HepG2 (cell line): Measurements from ENCODE around the gene PDIK1L. TPM values are rescaled to one million over a fixed set of nuclear protein-coding genes. Genes with fewer than 3 reads are reported as not detected.

Experiments used
- ATAD3A ChIP-seq: sonication (generic); formaldehyde crosslinking; IDR thresholded peaks from 2 replicates; pipeline ENCODE4 v1.4.0; 2020; ENCODE audit warnings: missing genetic modification reagents
- CCDC6 ChIP-seq: sonication (generic); formaldehyde crosslinking; IDR thresholded peaks from 2 replicates; pipeline ENCODE4 v1.8.1; 2022; ENCODE audit warnings: mild to moderate bottlenecking, missing genetic modification reagents, moderate library complexity
- FOXA3 ChIP-seq: IDR thresholded peaks from 2 replicates; pipeline ENCODE4 v1.6.1; 2016; ENCODE audit warnings: missing genetic modification reagents, missing compliant biosample characterization
- GTF3A ChIP-seq: sonication (generic); formaldehyde crosslinking; conservative IDR thresholded peaks from 2 replicates; pipeline ENCODE4 v1.4.0; 2020; ENCODE audit warnings: mild to moderate bottlenecking, missing genetic modification reagents
- KMT2A ChIP-seq: sonication (generic); formaldehyde crosslinking; IDR thresholded peaks from 2 replicates; pipeline ENCODE4 v1.4.0; 2020; ENCODE audit warnings: missing genetic modification reagents
- MEIS2 ChIP-seq: sonication (generic); formaldehyde crosslinking; IDR thresholded peaks from 2 replicates; pipeline ENCODE4 v1.9.0; 2021; ENCODE audit warnings: mild to moderate bottlenecking, missing genetic modification reagents
- MZF1 ChIP-seq: sonication (generic); formaldehyde crosslinking; IDR thresholded peaks from 2 replicates; pipeline ENCODE4 v1.8.1; 2023; ENCODE audit warnings: mild to moderate bottlenecking, missing genetic modification reagents, borderline replicate concordance
- NFIC ChIP-seq: IDR thresholded peaks from 2 replicates; pipeline ENCODE4 v1.6.1; 2012; ENCODE audit warnings: mild to moderate bottlenecking, low read length, inconsistent platforms
- NRL ChIP-seq: sonication (generic); formaldehyde crosslinking; IDR thresholded peaks from 2 replicates; pipeline ENCODE4 v1.5.0; 2020; ENCODE audit warnings: missing genetic modification reagents, mild to moderate bottlenecking, moderate library complexity, borderline replicate concordance
- RCOR2 ChIP-seq: IDR thresholded peaks from 2 replicates; pipeline ENCODE4 v1.6.1; 2016; ENCODE audit warnings: missing biosample characterization, missing genetic modification reagents
- SCMH1 ChIP-seq: sonication (generic); formaldehyde crosslinking; IDR thresholded peaks from 2 replicates; pipeline ENCODE4 v1.9.0; 2021; ENCODE audit warnings: missing genetic modification reagents, mild to moderate bottlenecking, borderline replicate concordance
- ZFP90 ChIP-seq: sonication (generic); formaldehyde crosslinking; IDR thresholded peaks from 2 replicates; pipeline ENCODE4 v1.8.0; 2022; ENCODE audit warnings: missing genetic modification reagents, mild to moderate bottlenecking, inconsistent platforms, borderline replicate concordance
- ZNF17 ChIP-seq: sonication (generic); formaldehyde crosslinking; IDR thresholded peaks from 2 replicates; pipeline ENCODE4 v1.5.0; 2020; ENCODE audit warnings: mild to moderate bottlenecking, missing genetic modification reagents
- ZNF382 ChIP-seq: sonication (generic); formaldehyde crosslinking; IDR thresholded peaks from 2 replicates; pipeline ENCODE4 v1.5.0; 2020; ENCODE audit warnings: missing genetic modification reagents, mild to moderate bottlenecking, borderline replicate concordance
- ZNF552 ChIP-seq: sonication (generic); formaldehyde crosslinking; IDR thresholded peaks from 2 replicates; pipeline ENCODE4 v1.9.0; 2022; ENCODE audit warnings: missing genetic modification reagents, mild to moderate bottlenecking, borderline replicate concordance
- ZNF556 ChIP-seq: sonication (generic); formaldehyde crosslinking; IDR thresholded peaks from 2 replicates; pipeline ENCODE4 v1.4.0; 2020; ENCODE audit warnings: mild to moderate bottlenecking, missing genetic modification reagents, borderline replicate concordance
- ZNF598 ChIP-seq: sonication (generic); formaldehyde crosslinking; IDR thresholded peaks from 2 replicates; pipeline ENCODE4 v1.5.1; 2020; ENCODE audit warnings: mild to moderate bottlenecking, missing genetic modification reagents, borderline replicate concordance
- ZNF614 ChIP-seq: IDR thresholded peaks from 2 replicates; pipeline ENCODE4 v1.6.1; 2018; ENCODE audit warnings: missing biosample characterization, missing genetic modification reagents, inconsistent platforms, borderline replicate concordance
- ZNF672 ChIP-seq: sonication (generic); formaldehyde crosslinking; IDR thresholded peaks from 2 replicates; pipeline ENCODE4 v1.8.1; 2022; ENCODE audit warnings: missing genetic modification reagents
- ZNF709 ChIP-seq: sonication (generic); formaldehyde crosslinking; IDR thresholded peaks from 2 replicates; pipeline ENCODE4 v1.5.0; 2020; ENCODE audit warnings: mild to moderate bottlenecking, missing genetic modification reagents
- polyA plus RNA-seq, 8 experiments: library from polyadenylated mRNA; depleted of rRNA in 3 of 8; stranded (reverse) in 7 of 8; unstranded in 1 of 8; fragments of >200 nt; fragmentation: Illumina TruSeq in 4 of 8; extraction: Trizol in 4 of 8; gene quantifications; 2 replicates each; pipeline versions ENCODE4 v1.2.1 to v1.2.3, GENCODE V29; 2011 to 2016; ENCODE audit warnings: low read depth in 4 of 8, missing spikeins in 1 of 8, mixed read lengths in 1 of 8; ENCODE audit not compliant: insufficient read depth in 1 of 8
- total RNA-seq, 5 experiments: library from RNA; depleted of rRNA; stranded (reverse); fragments of >200 nt; fragmentation: Illumina TruSeq; extraction: Trizol; gene quantifications; 2 replicates each; pipeline ENCODE4 v1.2.3, GENCODE V29; 2016; ENCODE audit warnings: low read depth in 1 of 5
- TF ChIP-seq, protein P1 (sequence below): sonication (generic); formaldehyde crosslinking; IDR thresholded peaks from 2 replicates; pipeline ENCODE4 v1.5.1; 2020; ENCODE audit warnings: mild to moderate bottlenecking, missing genetic modification reagents, borderline replicate concordance
- TF ChIP-seq, protein P2 (sequence below): sonication (generic); formaldehyde crosslinking; IDR thresholded peaks from 2 replicates; pipeline ENCODE4 v1.5.0; 2020; ENCODE audit warnings: missing genetic modification reagents
- TF ChIP-seq, protein P3 (sequence below): sonication (generic); formaldehyde crosslinking; IDR thresholded peaks from 2 replicates; pipeline ENCODE4 v1.5.0; 2020; ENCODE audit warnings: missing genetic modification reagents, mild to moderate bottlenecking, borderline replicate concordance

Gene PDIK1L
- total and polyA plus RNA-seq, 2 of the 13 experiments (the other 11 are each of a cell fraction or from before 2014, with no cell fraction given): 1.9 to 4.6 TPM

DNA sequence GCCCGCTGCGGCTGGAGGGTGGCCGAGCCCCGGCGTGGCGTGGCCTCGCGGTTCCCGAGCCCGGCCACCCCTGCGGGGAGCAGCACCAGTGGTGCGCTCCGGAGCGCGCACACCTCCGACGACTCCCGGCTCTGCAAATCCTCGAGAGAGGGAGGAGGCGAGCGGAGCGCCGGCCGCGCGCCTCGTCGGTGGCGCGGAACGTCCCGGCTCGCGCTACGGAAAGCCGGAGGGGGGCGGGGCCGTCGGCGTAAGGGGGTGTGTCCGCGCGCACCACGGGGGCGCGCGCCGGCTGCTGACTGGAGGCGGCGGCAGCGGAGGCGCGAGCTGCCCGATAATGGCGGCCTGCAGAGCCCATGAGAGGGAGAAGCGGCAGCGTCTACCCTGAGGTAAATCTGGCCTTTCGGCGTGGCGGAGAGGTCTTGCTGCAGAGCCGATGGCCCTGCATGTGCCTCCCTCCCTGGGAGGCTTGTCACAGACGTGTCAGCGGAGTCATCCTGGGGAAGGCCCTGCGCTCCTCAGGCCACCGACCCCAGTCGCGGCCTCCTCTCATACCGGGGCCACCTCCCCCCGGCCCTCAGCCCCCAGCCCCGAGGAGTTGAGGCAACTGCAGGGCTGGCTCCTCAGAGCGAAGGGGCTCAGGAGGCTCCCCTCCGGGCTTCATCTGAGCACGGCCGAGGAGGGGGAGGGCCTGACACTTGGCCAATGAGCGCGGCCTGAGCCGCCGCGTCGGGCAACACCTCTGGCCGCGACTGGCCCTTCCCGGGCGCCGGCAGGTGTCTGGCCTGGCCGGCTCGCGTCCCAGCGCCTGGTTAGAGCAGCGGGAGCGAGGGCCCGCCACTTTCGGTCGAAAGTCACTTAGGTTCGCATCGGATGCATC lies at the start of gene PDIK1L (continued):
- TF ChIP-seq CCDC6 (no peak), ZFP90 (CRISPR knock-in tag) (no peak), ZNF552 (CRISPR knock-in tag) (no peak), ZNF709 (CRISPR knock-in tag) (peak; percentile 6; the same call in 1 of the 2 replicates), KMT2A (CRISPR knock-in tag) (peak; percentile 48), GTF3A (CRISPR knock-in tag) (0 out of 2 replicates have a peak, but pooled peaks have one; percentile 47), ZNF614 (CRISPR knock-in tag) (no peak), NRL (CRISPR knock-in tag) (peak; percentile 62; the same call in 1 of the 2 replicates), ZNF382 (no peak), SCMH1 (no peak), MZF1 (0 out of 2 replicates have a peak, but pooled peaks have one; percentile 43), ZNF598 (no peak; the same call in 1 of the 2 replicates), ZNF672 (CRISPR knock-in tag) (no peak), RCOR2 (CRISPR knock-in tag) (no peak), ZNF556 (no peak), NFIC (no peak), FOXA3 (CRISPR knock-in tag) (peak; percentile 3; the same call in 1 of the 2 replicates), ATAD3A (CRISPR knock-in tag) (no peak), MEIS2 (CRISPR knock-in tag) (no peak; the same call in none of the 2 replicates), ZNF17 (CRISPR knock-in tag) (no peak)
- TF ChIP-seq, protein P1, sequence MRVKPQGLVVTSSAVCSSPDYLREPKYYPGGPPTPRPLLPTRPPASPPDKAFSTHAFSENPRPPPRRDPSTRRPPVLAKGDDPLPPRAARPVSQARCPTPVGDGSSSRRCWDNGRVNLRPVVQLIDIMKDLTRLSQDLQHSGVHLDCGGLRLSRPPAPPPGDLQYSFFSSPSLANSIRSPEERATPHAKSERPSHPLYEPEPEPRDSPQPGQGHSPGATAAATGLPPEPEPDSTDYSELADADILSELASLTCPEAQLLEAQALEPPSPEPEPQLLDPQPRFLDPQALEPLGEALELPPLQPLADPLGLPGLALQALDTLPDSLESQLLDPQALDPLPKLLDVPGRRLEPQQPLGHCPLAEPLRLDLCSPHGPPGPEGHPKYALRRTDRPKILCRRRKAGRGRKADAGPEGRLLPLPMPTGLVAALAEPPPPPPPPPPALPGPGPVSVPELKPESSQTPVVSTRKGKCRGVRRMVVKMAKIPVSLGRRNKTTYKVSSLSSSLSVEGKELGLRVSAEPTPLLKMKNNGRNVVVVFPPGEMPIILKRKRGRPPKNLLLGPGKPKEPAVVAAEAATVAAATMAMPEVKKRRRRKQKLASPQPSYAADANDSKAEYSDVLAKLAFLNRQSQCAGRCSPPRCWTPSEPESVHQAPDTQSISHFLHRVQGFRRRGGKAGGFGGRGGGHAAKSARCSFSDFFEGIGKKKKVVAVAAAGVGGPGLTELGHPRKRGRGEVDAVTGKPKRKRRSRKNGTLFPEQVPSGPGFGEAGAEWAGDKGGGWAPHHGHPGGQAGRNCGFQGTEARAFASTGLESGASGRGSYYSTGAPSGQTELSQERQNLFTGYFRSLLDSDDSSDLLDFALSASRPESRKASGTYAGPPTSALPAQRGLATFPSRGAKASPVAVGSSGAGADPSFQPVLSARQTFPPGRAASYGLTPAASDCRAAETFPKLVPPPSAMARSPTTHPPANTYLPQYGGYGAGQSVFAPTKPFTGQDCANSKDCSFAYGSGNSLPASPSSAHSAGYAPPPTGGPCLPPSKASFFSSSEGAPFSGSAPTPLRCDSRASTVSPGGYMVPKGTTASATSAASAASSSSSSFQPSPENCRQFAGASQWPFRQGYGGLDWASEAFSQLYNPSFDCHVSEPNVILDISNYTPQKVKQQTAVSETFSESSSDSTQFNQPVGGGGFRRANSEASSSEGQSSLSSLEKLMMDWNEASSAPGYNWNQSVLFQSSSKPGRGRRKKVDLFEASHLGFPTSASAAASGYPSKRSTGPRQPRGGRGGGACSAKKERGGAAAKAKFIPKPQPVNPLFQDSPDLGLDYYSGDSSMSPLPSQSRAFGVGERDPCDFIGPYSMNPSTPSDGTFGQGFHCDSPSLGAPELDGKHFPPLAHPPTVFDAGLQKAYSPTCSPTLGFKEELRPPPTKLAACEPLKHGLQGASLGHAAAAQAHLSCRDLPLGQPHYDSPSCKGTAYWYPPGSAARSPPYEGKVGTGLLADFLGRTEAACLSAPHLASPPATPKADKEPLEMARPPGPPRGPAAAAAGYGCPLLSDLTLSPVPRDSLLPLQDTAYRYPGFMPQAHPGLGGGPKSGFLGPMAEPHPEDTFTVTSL (CRISPR knock-in tag): no peak
- TF ChIP-seq, protein P2, sequence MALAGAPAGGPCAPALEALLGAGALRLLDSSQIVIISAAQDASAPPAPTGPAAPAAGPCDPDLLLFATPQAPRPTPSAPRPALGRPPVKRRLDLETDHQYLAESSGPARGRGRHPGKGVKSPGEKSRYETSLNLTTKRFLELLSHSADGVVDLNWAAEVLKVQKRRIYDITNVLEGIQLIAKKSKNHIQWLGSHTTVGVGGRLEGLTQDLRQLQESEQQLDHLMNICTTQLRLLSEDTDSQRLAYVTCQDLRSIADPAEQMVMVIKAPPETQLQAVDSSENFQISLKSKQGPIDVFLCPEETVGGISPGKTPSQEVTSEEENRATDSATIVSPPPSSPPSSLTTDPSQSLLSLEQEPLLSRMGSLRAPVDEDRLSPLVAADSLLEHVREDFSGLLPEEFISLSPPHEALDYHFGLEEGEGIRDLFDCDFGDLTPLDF (CRISPR knock-in tag): peak; percentile 56; the same call in 1 of the 2 replicates
- TF ChIP-seq, protein P3, sequence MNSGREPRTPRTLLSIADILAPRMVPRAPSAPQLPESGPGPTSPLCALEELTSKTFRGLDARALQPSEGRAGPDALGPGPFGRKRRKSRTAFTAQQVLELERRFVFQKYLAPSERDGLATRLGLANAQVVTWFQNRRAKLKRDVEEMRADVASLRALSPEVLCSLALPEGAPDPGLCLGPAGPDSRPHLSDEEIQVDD: no peak
